Activated T-helper 17 cell treated with anti-CD3 and anti-CD28 coated beads, Interleukin-2, amount 50 U/mL, for 72 hours (primary cell): ENCODE results near the gene BRS3. TPM values are rescaled to one million over a fixed set of nuclear protein-coding genes. Genes with fewer than 3 reads are reported as not detected.

Source experiments
- ATAC-seq: fragments of 150-1000 bp; cut with Tn5 transposase; replicated peaks from 2 replicates; pipeline ENCODE4 v1.10.0; 2021; ENCODE audit warnings: mild to moderate bottlenecking, moderate library complexity
- H3K27ac Mint-ChIP-seq: one replicate; pipeline ENCODE4 v1.8.0; 2022; ENCODE audit warnings: mixed read lengths
- H3K27me3 Mint-ChIP-seq: one replicate; pipeline ENCODE4 v1.8.0; 2022; ENCODE audit warnings: mixed read lengths
- H3K36me3 Mint-ChIP-seq: one replicate; pipeline ENCODE4 v1.8.0; 2022; ENCODE audit warnings: low read depth, mild to moderate bottlenecking, mixed read lengths
- H3K4me1 Mint-ChIP-seq: one replicate; pipeline ENCODE4 v1.8.0; 2022; ENCODE audit warnings: mixed read lengths
- H3K4me3 Mint-ChIP-seq: one replicate; pipeline ENCODE4 v1.8.0; 2022; ENCODE audit warnings: mild to moderate bottlenecking, mixed read lengths
- H3K9me3 Mint-ChIP-seq: one replicate; pipeline ENCODE4 v1.8.0; 2022; ENCODE audit warnings: mixed read lengths
- total RNA-seq, 2 donors: library from RNA; stranded (reverse); gene quantifications; one replicate each; pipeline ENCODE4 v1.2.3, GENCODE V29; 2022

The BRS3 gene
- total RNA-seq, 2 donors from 2014 or later, result not detected

DNA sequence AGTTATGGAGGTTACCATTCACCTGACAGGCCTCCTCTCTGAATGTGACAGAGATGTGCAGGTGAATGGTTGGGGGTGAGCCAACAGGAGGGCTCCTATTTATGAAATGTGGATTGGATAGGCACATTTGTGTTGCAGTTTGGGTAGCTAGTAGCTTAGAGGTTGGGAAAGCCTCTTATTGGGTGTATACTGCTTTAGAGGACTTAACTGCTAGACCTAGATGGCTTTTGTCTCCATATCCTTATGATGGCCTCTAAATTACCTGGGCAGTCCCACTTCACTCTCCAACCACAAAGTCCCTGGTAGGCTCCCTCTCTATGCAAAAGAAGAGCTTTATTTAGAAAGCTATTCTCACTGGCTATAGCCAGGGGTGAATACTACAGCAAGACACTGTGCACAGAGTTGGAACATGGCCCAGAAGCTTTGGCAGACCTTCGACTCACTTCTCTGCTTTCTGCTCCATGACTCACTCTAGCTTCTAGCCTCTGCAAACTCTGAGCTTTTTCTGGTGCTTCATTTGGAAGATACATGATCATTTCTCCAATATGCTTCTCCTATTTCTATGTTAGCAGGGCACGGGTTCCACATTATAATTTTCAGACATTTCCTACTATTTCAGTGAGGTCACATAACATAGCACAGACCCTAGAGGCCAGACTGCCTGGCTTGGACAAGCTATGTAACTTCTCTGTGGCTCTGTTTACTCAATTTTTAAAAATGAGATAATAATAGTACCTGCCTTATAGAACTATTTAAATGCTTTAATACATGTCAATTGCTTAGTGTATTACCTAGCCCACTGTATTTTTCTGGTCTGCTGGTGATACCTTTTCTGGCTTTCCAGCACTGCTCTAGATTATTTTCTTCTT lies 38.2 kb downstream of the BRS3 start:
- Mint-ChIP-seq H3K4me1 (peaks cover 4% of the 10 kb centered on the region), H3K36me3 (no peaks in the 10 kb centered on the region), H3K9me3 (no peaks in the 10 kb centered on the region), H3K27me3 (no peaks in the 10 kb centered on the region), H3K27ac (no peak overlapping the region), H3K4me3 (no peak overlapping the region)
- no peak for ATAC-seq

DNA sequence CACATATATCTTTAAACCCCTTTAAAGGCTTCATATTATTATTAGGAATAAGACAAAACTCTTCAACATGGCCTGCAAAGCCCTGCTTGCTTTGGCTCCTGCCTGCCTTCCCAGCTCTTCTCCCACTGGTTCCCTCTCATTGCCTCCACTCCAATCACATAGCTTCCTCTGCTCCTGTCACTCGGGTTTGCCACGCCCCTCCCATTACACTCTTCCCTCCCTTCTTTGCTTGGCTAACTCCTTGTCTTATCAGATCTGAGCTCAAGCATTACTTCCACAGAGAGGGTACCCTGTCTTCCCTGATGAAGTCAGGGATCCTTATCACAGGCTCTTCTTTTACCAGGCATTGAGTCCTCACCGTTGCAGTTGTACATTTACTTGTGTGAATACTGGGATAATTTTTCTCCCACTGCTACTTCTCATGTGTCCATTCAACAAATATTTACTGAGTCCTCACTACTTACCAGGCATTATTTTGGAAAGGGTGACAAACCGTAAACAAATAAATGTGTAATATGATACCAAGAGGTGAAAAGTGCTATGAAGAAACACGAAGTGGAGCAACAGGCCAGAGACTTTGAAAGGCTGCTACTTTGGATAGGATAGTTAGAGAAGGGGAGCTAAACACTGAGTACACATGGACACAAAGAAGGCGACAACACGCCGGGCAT lies 41.0 kb downstream of the BRS3 start:
- Mint-ChIP-seq H3K4me1 (peaks cover 4% of the 10 kb centered on the region), H3K27ac (no peak overlapping the region), H3K4me3 (no peak overlapping the region), H3K36me3 (no peaks in the 10 kb centered on the region), H3K9me3 (no peaks in the 10 kb centered on the region), H3K27me3 (no peaks in the 10 kb centered on the region)
- no peak for ATAC-seq

DNA sequence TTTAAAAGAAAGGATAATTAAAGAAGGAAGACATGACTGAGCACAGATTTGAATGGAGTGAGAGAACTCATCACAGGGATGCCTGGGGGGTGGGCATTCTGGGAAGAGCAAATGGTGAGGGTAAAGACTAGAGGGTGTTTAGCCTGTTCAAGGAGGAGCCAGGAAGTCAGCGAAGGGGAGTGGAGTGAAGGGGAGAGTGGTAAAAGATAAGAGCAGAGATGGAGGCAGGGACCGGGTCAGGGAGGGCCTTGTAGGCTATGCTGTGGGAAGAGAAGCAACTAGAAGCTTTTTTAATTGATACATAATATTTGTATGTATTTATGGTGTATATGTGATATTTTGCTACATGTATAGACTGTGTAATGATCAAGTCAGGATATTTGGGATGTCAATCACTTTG lies 42.0 kb downstream of the BRS3 start:
- Mint-ChIP-seq H3K27ac (no peak overlapping the region), H3K4me3 (no peak overlapping the region), H3K36me3 (no peaks in the 10 kb centered on the region), H3K4me1 (peaks cover 4% of the 10 kb centered on the region), H3K9me3 (no peaks in the 10 kb centered on the region), H3K27me3 (no peaks in the 10 kb centered on the region)
- no peak for ATAC-seq

DNA sequence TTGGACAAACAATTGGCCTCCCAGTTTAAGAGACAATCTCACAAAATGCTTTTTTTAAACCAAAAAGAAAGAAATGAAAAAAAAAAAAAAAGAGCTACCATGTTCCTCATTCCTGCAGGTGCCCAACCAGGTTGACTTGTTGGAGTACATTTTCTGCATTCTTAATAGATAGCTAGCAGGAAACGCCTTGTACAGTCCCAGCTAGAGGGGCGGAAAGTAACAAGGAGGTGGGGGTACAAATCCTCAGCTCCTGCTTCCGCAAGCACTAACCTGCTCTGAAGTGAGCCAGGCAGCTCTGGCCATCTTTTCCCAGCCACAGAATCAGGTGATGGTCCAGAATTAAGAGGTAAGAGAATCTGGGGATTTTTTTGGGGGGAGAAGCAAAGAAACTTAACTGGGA lies 44.2 kb downstream of the BRS3 start, which contains the start of gene VGLL1:
Gene VGLL1 (plus strand): TSS at position 265 of the 400 bp plus-strand sequence. CDS start 3,806 bp downstream, outside the sequence.
- H3K4me1 Mint-ChIP-seq, result peaks cover 4% of the 10 kb centered on the region
- ATAC-seq, result no peak
- no peaks in the 10 kb centered on the region for H3K9me3 Mint-ChIP-seq
- peaks cover 3% of the 10 kb centered on the region for H3K27me3 Mint-ChIP-seq
- no peak within 1 kb of the TSS for H3K27ac Mint-ChIP-seq
- H3K4me3 Mint-ChIP-seq, result no peak within 1 kb of the TSS
- no peaks in the 10 kb centered on the region for H3K36me3 Mint-ChIP-seq

DNA sequence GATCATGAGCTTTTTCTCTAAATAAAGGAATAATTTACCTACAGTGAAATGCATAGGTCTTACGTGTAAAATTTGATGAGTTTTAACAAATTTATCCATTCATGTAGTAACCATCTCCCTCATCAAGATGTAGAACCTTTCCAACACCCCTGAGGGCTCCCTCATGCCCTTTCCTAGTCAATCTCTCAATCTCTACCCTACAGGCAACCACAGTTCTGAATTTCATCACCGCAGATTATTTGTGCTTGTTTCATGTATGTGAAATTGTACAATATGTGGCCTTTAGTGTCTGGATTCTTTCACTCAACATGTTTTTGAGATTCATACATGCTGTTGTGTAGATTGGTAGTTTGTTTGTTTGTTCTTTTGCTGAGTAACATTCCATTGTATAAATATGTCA lies 46.4 kb downstream of the BRS3 start:
- no peak overlapping the region for H3K4me3 Mint-ChIP-seq
- no peaks in the 10 kb centered on the region for H3K4me1 Mint-ChIP-seq
- H3K27ac Mint-ChIP-seq, result no peak overlapping the region
- no peak for ATAC-seq
- no peaks in the 10 kb centered on the region for H3K36me3 Mint-ChIP-seq
- no peaks in the 10 kb centered on the region for H3K9me3 Mint-ChIP-seq
- H3K27me3 Mint-ChIP-seq, result peaks cover 3% of the 10 kb centered on the region

DNA sequence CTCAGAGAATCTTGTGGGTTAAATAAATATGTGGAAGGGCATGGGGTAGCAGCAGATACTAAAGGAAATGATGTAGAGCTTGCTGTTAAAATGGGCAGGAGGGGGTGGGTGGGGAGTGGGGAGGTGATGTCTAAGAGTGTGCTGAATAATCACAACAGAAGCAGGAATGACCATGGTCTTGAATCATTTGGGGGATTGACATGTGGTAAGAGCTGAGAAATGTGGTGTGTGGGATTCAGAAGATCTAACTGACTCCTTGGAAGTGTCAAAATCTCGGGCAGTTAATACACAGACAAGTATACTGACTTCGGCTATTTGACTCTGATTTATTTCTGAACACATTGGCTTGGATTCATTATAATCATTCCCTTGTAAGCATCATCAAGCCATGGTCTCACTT lies 51.1 kb downstream of the BRS3 start:
- Mint-ChIP-seq H3K27me3 (peaks cover 3% of the 10 kb centered on the region), H3K4me3 (no peak overlapping the region), H3K36me3 (no peaks in the 10 kb centered on the region), H3K4me1 (no peaks in the 10 kb centered on the region), H3K9me3 (no peaks in the 10 kb centered on the region), H3K27ac (no peak overlapping the region)
- ATAC-seq, result no peak

DNA sequence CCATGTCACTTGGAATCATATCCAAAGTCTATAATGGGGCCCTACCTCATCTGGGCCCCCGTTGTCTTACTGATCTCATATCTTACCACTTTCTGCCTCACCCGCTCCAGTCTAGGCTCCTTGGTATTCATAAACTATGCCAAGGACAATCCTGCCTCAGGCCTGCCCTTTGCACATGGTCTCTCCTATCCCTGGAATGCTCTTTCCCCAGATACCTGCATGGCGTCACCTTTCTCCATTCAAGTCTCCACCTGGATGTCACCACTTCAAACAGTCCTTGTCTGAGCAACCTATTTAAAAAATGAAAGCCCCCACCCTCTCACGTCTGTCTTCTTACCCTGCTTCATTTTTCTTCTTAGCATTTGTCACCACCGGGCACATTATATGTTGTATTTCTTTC lies 52.5 kb downstream of the BRS3 start:
- Mint-ChIP-seq H3K36me3 (no peaks in the 10 kb centered on the region), H3K4me1 (no peaks in the 10 kb centered on the region), H3K27me3 (peaks cover 3% of the 10 kb centered on the region), H3K27ac (no peak overlapping the region), H3K9me3 (no peaks in the 10 kb centered on the region), H3K4me3 (no peak overlapping the region)
- no peak for ATAC-seq

DNA sequence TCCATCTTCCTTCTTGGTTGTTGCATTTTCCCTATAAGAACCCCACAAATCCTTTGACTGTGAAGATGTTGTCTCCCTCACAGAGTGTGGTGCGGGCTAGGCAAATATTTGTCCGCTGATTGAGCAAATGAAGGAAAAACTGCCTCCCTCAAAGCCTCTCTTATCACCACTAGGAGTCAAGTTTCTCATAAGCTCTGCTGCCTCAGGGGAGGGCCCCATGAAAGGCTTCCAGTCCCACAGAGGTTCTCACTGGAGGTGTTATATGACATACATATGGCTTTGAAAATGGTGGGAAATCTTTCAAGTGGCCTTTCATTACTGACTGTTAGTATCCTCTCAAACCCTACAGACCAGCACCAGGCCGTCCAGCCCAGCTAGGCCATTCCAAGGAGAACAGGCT lies 53.5 kb downstream of the BRS3 start:
- no peak for ATAC-seq
- H3K27ac Mint-ChIP-seq, result no peak overlapping the region
- no peaks in the 10 kb centered on the region for H3K36me3 Mint-ChIP-seq
- H3K9me3 Mint-ChIP-seq, result no peaks in the 10 kb centered on the region
- no peaks in the 10 kb centered on the region for H3K4me1 Mint-ChIP-seq
- H3K4me3 Mint-ChIP-seq, result no peak overlapping the region
- peaks cover 2% of the 10 kb centered on the region for H3K27me3 Mint-ChIP-seq

DNA sequence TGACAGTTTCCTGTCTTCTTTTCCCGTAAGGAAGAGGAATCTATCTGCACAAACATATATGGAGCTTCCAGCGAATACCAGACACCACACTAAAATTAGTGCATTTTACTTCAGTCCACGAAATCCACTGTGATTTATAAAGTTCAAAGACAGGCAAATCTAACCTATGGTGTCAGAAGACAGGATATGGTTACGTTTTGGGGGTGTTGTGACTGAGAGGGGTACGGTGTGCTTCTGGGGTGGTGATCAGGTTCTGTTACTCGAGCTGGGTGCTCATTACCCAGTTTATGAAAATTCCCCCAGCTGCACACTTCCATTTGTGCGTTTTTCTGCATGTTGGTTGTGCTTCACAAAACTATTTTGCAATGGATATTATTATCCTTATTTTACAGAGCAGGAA lies 54.5 kb downstream of the BRS3 start:
- Mint-ChIP-seq H3K27me3 (no peaks in the 10 kb centered on the region), H3K36me3 (no peaks in the 10 kb centered on the region)

More for the DNA sequence above, 54.5 kb downstream of the BRS3 start:
- Mint-ChIP-seq H3K27ac (no peak overlapping the region), H3K4me1 (no peaks in the 10 kb centered on the region), H3K4me3 (no peak overlapping the region), H3K9me3 (no peaks in the 10 kb centered on the region)
- no peak for ATAC-seq

Other genes starting within 250 kb of the BRS3 start
- 10 to 100 TPM; 13.6 to 18.3 TPM for gene MAP7D3, start 236.5 kb upstream of the BRS3 start, total RNA-seq
- gene ADGRG4, start 187.0 kb upstream of the BRS3 start, total RNA-seq, result not detected
- 10 to 100 TPM; 39.7 to 65.5 TPM for gene HTATSF1, start 9.6 kb downstream of the BRS3 start, total RNA-seq
- not detected for gene VGLL1, start 44.3 kb downstream of the BRS3 start, total RNA-seq
- gene CD40LG, start 160.2 kb downstream of the BRS3 start, total RNA-seq, result 100 to 1,000 TPM in 1 of 2 donors, 10 to 100 TPM in 1; 87.0 to 110 TPM